H1 (cell line): ENCODE data around the gene ZNF747.

Experiments used
- ATF3 ChIP-seq: IDR thresholded peaks from 2 replicates; pipeline ENCODE4 v1.6.1; 2011; ENCODE audit warnings: low read depth, mild to moderate bottlenecking, low read length; ENCODE audit not compliant: insufficient read depth
- EP300 ChIP-seq, 2 experiments: IDR thresholded peaks; 1 replicate in 1 of 2; 2 replicates in 1 of 2; pipeline ENCODE4 v1.6.1; 2011 to 2012; ENCODE audit warnings: low read depth in 2 of 2, low read length in 2 of 2, mild to moderate bottlenecking in 2 of 2, borderline replicate concordance in 1 of 2, inconsistent platforms in 1 of 2, moderate library complexity in 1 of 2
- EZH2 ChIP-seq: fragments of 200-600 bp; sonication (generic); IDR thresholded peaks from 2 replicates; pipeline ENCODE4 v1.7.1; 2012; ENCODE audit warnings: low read depth, mild to moderate bottlenecking, moderate library complexity, low read length, inconsistent platforms; ENCODE audit not compliant: severe bottlenecking
- HDAC6 ChIP-seq: IDR thresholded peaks from one replicate; pipeline ENCODE4 v1.7.1; 2012; ENCODE audit warnings: low read depth, mild to moderate bottlenecking, inconsistent platforms, low read length, moderate library complexity
- POLR2A ChIP-seq, 2 experiments: IDR thresholded peaks; 1 replicate in 1 of 2; 2 replicates in 1 of 2; pipeline ENCODE4 v1.6.1; 2011; ENCODE audit warnings: low read depth in 2 of 2, low read length in 2 of 2, mild to moderate bottlenecking in 2 of 2; ENCODE audit errors: control extremely low read depth in 1 of 2
- SP1 ChIP-seq: IDR thresholded peaks from 2 replicates; pipeline ENCODE4 v1.6.1; 2011; ENCODE audit warnings: low read depth, low read length
- TAF1 ChIP-seq: IDR thresholded peaks from 2 replicates; pipeline ENCODE4 v1.6.1; 2011; ENCODE audit warnings: mild to moderate bottlenecking, low read depth, low read length
- ZNF274 ChIP-seq: IDR thresholded peaks from 2 replicates; pipeline ENCODE4 v1.7.0; 2012; ENCODE audit warnings: low read length, borderline replicate concordance; ENCODE audit errors: extremely low read depth

- TF ChIP-seq POLR2A (IDR thresholded peaks at IDR 0.05; ENCODE audit: control extremely low read depth in 1 of 2, low read depth in 2 of 2, low read length in 2 of 2) (no peak), HDAC6 (no peak), EP300 (IDR thresholded peaks at IDR 0.05; ENCODE audit: borderline replicate concordance in 1 of 2, low read depth in 2 of 2, low read length in 2 of 2) (no peak), TAF1 (no peak), EZH2 (no peak), SP1 (no peak), ZNF274 (no peak), ATF3 (no peak)
Observed at GRCh38 chr16:30490210-30490609, 44.4 kb downstream of the ZNF747 start.
